GM15510 (cell line): Measurements from ENCODE around the gene IL17RC.

ENCODE experiments used
- POLR2A ChIP-seq: IDR thresholded peaks from 3 replicates; pipeline ENCODE4 v1.6.1; 2011; ENCODE audit warnings: borderline replicate concordance; ENCODE audit not compliant: insufficient read length; ENCODE audit errors: extremely low read depth

The IL17RC gene

GRCh38 chr3:9889405-9889804 is 27.5 kb upstream of the IL17RC start:
- no peak for TF ChIP-seq POLR2A

- TF ChIP-seq POLR2A: peak; percentile 89
Observed at GRCh38 chr3:9890249-9891071, 26.4 kb upstream of the IL17RC start, which contains the start of gene JAGN1. Gene JAGN1 (plus strand): TSS chr3:9890610. CDS start chr3:9890723, 113 bp downstream.

- TF ChIP-seq POLR2A: no peak
Observed at GRCh38 chr3:9891072-9891622, 25.8 kb upstream of the IL17RC start.

GRCh38 chr3:9893739-9894138 is 23.2 kb upstream of the IL17RC start:
- TF ChIP-seq POLR2A: no peak

GRCh38 chr3:9897408-9898372 is 19.2 kb upstream of the IL17RC start:
- no peak for TF ChIP-seq POLR2A

- no peak for TF ChIP-seq POLR2A
Observed at GRCh38 chr3:9898467-9899241, 18.2 kb upstream of the IL17RC start.

GRCh38 chr3:9899289-9899791 is 17.6 kb upstream of the IL17RC start:
- TF ChIP-seq POLR2A: no peak

GRCh38 chr3:9901967-9902366 is 14.9 kb upstream of the IL17RC start:
- no peak for TF ChIP-seq POLR2A

GRCh38 chr3:9902372-9903237 is 14.3 kb upstream of the IL17RC start, which contains the start of gene IL17RE:
Gene IL17RE (plus strand): TSS chr3:9902848. CDS start chr3:9902933, 85 bp downstream.
- no peak for TF ChIP-seq POLR2A

GRCh38 chr3:9903238-9903624 is 13.7 kb upstream of the IL17RC start:
- no peak for TF ChIP-seq POLR2A

- TF ChIP-seq POLR2A: no peak
Observed at GRCh38 chr3:9903904-9904303, 13.0 kb upstream of the IL17RC start.

GRCh38 chr3:9906480-9906879 is 10.4 kb upstream of the IL17RC start:
- TF ChIP-seq POLR2A: no peak

GRCh38 chr3:9908286-9908685 is 8.6 kb upstream of the IL17RC start:
- no peak for TF ChIP-seq POLR2A
